ENCODE data around the gene ADAM10.

The ADAM10 gene

GRCh38 chr15:58576657-58577056 lies 172.8 kb downstream of the ADAM10 start:
- no peak for DNase-seq (ENCODE audit: low spot score)

GRCh38 chr15:58575045-58575786 lies 174.3 kb downstream of the ADAM10 start:
- DNase-seq (ENCODE audit: low spot score) = no peak

DNA sequence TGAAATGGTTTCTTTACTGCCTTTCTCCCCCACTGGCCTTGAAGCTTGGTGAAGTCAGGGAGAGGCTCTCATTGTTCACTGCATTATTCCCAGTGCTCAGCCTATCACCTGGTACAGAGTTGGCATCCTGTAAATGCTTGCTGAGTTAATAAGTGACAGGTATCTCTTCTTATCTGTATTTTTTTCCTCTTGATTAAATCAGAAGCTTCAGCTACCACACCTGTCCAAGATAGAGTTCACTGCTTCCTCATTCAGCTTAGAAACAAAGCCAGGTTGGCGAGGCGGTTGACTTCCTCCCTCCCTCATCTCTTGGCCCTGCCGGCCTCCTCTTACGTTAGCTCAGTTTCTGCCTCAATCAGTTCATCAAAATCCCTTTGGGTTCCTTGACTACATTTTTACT lies 174.9 kb downstream of the ADAM10 start:
- DNase-seq (ENCODE audit: low spot score) = no peak

DNA sequence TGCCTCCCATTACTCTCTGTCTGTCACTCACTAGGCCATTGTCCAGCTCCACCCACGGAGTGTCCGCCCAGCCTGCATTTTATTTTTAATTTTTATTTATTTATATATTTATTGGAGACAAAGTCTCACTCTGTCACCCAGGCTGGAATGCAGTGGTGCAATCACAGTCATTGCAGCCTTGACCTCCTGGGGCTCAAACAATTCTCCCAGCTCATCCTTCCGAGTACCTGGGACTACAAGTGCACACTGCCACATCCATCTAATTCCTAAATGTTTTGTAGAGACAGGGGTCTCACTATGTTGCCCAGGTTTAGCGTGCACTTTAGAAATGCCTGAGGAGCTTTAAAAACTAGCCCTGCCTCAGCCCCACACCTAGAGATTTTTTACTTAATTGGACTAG lies 176.2 kb downstream of the ADAM10 start:
- DNase-seq (ENCODE audit: low spot score) = no peak

GRCh38 chr15:58572521-58572920 lies 177.0 kb downstream of the ADAM10 start:
- DNase-seq (ENCODE audit: low spot score) = no peak

DNA sequence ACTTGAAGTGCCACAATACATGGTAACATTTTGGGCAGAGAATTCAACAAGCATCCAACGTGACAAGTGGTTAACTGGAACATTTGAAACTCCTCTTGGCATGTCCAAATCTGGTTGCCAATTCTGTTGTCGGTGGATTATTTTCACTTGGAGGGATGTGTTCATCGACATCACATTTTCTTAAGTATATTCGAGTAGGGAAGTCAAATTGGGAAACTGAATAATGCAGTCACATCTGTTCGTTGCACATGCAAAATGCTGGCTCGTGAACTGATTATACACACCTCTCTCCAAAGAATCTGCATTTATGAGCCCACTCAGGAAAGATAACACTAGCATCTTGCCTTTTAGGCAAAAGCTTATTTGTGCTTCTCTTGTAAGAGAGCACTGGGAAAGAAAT lies 178.0 kb downstream of the ADAM10 start:
- DNase-seq (ENCODE audit: low spot score) = no peak

DNA sequence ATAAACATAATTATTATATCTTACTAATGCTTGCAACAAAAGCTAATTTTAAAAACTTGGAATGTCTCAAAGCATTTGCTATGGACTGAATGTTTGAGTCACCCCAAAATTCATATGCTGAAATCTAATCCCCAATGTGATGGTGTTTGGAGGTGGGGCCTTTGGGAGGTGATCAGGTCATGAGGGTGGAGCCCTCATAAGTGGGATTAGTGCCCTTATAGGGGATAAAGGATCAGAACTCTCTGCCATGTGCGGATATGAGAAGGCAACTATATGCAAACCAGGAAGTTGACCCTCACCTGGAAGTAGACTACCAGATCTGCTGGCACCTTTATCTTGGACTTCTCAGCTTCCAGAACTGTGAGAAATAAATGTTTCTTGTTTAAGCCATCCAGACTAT lies 180.1 kb downstream of the ADAM10 start:
- DNase-seq (ENCODE audit: low spot score) = no peak

DNA sequence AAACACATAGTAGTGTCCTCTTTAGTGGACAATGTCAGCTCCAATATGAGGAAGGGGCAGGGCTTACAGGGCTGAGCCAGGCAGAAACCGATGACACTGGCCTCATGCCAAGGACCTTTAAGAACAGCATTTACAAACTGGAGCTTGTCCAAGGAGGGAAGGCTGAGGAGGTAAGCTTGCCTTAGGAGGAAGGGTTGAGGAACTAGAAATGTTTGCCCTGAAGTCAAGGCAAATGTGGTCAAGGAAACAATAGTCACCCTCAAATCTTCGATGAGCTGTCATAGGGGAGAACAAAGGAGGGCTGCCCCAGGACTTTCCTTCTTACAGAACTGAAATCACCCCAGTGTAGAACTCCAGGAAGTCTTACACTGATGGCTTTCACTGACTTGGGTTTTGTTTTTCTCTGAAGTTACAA lies 181.3 kb downstream of the ADAM10 start:
- no peak for DNase-seq (ENCODE audit: low spot score)

DNA sequence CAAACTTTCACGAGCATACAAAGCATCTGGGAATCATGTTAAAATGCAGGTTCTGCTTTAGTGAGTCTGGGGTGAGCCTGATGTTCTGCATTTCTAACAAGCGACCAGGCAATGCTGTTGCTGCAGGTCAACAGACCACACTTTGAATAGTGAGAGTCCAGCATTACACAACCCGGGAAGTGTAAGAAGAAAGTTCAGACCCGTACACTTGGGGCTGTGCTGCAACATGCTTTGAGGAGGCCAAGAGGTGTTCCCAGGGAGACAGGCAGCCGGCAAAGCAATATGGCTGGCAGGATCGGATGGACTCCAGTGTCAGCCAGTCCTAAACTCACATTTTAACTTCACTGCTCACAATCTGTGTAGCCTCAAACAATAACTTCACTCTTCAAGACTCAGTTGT lies 183.5 kb downstream of the ADAM10 start:
- DNase-seq (ENCODE audit: low spot score) = no peak

DNA sequence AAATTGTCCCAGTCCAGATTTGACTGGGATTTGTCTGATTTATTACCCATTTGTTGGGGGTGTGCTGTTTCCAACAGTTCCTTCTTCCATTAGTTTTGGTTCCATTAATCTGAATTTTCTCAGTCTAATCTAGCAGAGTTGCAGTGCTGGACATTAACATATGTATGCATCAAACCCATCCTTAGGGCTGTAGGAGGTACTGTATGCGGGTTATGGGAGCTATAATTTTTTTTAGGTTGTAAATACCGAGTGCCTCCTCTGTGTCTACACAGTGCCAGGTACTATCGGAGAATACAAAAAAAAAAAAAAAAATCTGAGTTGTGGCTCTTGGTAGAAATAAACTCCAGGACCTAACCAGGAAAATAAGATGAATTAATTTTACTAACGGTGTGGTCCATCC lies 183.9 kb downstream of the ADAM10 start:
- no peak for DNase-seq (ENCODE audit: low spot score)

- no peak for DNase-seq (ENCODE audit: low spot score)
These were observed 184.5 kb downstream of the ADAM10 start for GRCh38 chr15:58564981-58565380.

GRCh38 chr15:58562135-58562534 lies 187.4 kb downstream of the ADAM10 start:
- DNase-seq (ENCODE audit: low spot score) = no peak

DNA sequence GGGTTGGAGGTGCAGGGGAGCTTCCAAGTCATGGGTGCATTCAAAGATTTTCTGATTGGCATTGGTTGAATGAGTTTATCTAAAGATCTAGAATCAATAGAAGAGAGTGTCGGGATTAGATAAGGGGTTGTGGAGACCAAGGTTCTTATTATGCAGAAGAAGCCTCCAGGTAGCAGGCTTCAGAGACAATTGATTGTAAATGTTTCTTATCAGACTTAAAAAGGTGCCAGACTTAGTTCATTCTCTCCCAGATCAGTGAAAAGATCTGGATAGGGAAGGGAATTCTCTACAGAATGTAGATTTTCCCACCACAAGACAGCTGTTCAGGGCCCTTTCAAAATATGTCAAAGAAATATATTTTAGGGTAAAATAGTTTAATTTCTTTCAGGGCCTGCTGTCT lies 188.2 kb downstream of the ADAM10 start:
- no peak for DNase-seq (ENCODE audit: low spot score)

DNA sequence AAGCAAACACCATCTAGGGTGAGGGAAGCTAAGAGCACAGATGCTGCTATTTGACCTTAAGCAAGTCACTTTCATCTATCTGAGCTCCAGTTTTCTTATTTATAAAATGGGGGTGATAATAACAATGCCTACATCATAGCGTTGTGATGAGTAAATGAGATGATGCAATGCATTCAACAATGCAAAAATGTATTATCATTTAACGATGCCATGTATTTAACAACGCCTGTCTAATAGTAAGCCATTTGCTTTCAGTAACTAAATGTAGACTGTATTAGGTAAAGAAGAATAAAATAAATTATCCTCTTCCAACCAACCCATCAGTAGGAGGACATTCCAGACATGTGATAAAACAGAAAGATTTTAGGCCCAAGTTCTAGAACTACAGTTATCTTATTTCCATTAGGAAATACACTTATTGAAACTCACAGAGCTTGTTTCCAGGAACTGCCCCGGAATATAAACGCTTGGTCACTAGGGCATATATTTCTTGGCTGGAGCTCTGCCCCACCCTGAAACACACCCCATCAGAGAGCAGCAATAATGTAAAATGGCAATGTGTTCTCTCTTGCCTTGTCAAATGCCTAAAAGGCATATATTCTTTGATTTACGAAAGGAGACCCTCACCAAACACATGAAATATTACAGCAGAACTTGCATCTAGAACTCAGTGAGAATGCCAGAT lies 189.5 kb downstream of the ADAM10 start:
- DNase-seq (ENCODE audit: low spot score) = no peak

- no peak for DNase-seq (ENCODE audit: low spot score)
These were observed 190.7 kb downstream of the ADAM10 start for GRCh38 chr15:58558777-58559176.

GRCh38 chr15:58556541-58556940 lies 193.0 kb downstream of the ADAM10 start:
- no peak for DNase-seq (ENCODE audit: low spot score)

GRCh38 chr15:58556028-58556361 lies 193.5 kb downstream of the ADAM10 start:
- no peak for DNase-seq (ENCODE audit: low spot score)

DNA sequence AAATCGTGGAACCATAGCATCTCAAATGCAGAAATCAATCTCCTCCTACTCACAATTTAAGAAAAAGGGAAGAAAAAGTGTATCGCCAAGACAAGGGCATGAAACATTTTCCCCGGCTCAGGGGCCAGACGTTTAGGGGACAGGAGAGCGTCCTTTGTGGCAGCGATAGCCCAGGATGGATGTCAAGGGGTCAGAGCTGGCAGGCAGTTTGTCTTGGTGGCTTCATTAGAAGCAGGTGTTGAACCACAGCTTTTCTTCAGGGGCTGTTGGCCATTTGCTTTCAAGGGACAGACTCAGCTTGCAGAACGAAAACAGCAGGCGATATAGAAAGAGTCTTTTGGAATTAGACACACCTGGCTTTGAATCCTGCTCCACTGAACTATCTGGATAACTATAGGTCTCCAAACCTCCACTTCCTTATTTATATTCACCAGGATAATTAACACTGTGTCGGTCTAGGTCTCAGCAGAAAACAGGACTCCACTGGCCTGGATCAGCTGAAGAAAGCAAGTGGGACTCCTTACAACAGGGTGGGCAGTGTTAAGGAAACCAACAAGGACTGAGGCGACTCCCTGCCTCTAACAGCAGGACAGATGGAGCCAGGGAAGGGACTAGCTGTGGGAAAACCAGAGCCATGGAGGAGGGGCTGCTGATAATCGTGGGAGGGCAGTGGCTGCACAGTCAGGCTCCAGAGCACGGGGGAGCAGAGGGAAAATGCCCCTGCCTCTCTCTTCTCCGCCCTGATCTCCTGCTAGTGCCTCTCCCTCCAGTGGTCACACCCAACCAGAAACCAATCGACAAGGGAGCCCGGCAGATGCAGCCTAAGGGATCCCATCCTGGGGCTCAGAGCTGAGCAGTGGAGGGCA lies 194.1 kb downstream of the ADAM10 start:
- no peak for DNase-seq (ENCODE audit: low spot score)

DNA sequence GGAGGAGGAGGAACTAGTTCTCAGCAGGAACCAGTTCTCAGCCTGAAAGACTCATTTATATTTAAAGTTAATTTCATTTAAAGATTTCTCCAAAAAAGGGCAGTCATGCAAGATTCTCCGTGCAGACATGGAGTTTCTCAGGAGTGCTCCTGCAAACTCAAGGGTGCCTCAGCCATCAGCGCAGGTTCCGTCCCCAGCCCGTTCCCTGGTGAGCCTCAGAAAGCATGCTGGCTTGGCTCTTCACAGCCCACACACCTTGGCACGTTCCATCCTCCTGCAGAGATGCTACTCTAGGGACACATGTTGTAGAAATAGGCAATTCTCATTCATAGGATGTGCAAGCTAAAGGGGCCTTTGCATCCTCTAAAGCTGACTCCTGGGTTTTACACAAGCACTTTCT lies 194.7 kb downstream of the ADAM10 start:
- no peak for DNase-seq (ENCODE audit: low spot score)

DNA sequence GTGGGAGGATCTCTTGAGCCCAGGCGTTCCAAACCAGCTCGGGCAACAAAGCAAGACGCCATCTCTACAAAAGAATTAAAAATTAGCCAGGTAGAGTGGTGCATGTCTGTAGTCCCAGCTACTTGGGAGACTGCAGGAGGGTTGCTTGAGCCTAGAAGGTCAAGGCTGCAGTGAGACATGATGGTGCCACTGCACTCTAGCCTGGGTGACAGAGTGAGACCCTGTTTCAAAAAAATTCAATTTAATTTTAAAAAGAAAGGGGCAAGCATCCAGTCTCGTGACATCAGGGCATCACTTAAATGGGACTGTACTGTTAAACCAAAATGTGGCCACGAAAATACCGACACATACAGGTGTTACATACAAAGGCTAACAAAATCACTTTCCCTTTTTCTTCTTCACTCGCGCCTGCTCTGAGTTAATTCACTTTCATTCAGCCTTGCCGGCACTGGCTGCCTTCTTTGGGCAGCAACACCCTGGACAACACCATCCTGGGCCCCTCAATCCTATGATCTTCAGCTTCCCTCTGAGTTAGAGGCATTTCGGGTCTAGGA lies 196.1 kb downstream of the ADAM10 start:
- no peak for DNase-seq (ENCODE audit: low spot score)

DNA sequence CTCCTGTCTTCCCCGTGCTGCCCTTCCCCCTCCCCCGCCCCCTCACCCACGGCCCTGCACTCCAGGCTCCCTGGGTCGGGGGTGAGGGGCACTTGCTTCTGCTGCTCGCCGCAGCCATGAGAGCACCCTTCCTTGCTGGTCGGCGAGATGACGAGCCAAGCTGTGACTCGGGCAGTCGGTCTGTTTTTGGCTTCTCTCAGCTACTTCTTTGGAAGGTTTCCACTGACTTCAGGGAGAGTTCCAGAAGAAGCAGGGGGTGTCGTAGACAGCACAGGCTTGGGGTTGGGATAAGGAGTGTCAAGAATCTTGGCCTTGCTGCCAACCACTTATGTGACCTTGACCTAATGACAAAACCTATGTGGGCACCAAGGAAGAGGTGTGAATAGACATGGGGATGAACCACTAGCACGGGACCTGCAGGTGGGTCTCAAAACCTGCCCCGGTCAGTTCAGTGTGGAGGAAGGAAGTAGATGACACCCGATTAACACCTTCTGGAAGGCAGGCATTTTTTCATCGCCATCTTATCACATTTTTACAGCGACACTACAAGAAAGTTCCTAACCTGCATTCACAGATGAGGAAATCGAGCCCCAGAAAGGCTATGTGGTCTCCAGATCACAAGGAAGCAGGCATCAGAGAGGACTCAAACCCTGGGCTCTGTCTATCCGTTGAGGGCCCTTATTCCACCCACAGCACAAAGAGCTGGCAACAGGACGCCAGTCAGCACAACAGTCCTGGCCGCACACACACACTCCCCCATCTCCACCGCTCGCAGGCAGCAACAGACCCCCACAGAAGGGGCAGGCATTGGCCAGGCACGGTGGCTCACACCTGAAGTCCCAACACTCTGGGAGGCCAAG lies 196.8 kb downstream of the ADAM10 start:
- no peak for DNase-seq (ENCODE audit: low spot score)
